Coronary artery (tissue), 2 donors: Measurements from ENCODE around the gene PEPD.

Experiments
- DNase-seq: peaks from one replicate; pipeline ENCODE4 v3.0.0-alpha.2; 2017; ENCODE audit warnings: low spot score
- H3K27ac ChIP-seq, 2 donors: fragments of 200-600 bp; sonication (generic); one replicate each; pipeline ENCODE4 v1.5.1; 2016 to 2019
- H3K4me3 ChIP-seq: fragments of 200-600 bp; sonication (generic); 2 replicates; pipeline ENCODE4 v1.5.1; 2016; ENCODE audit warnings: mild to moderate bottlenecking, moderate library complexity
- CTCF ChIP-seq: fragments of 200-600 bp; sonication (generic); IDR thresholded peaks from one replicate; pipeline ENCODE4 v1.5.1; 2019; ENCODE audit warnings: antibody characterized with exemption

Gene PEPD

GRCh38 chr19:33349319-33350289, 172.0 kb downstream of the PEPD start:
- TF ChIP-seq CTCF: no peak
- Histone ChIP-seq H3K4me3 (no peak overlapping the region), H3K27ac (no peak overlapping the region)
- DNase-seq: no peak

- Histone ChIP-seq H3K27ac (no peak overlapping the region), H3K4me3 (no peak overlapping the region)
- no peak for DNase-seq
- TF ChIP-seq CTCF: no peak
Measured at GRCh38 chr19:33348301-33349010, 173.1 kb downstream of the PEPD start.

GRCh38 chr19:33347300-33347699, 174.3 kb downstream of the PEPD start:
- no peak overlapping the region for H3K4me3 ChIP-seq
- no peak for DNase-seq
- TF ChIP-seq CTCF: no peak
- no peak overlapping the region for H3K27ac ChIP-seq

- H3K4me3 ChIP-seq: no peak overlapping the region
- DNase-seq: no peak
- TF ChIP-seq CTCF: no peak
- no peak overlapping the region for H3K27ac ChIP-seq
Measured at GRCh38 chr19:33346665-33347064, 174.9 kb downstream of the PEPD start.

- Histone ChIP-seq H3K27ac (no peak overlapping the region), H3K4me3 (no peak overlapping the region)
- no peak for TF ChIP-seq CTCF
- DNase-seq: no peak
Measured at GRCh38 chr19:33345163-33345562, 176.4 kb downstream of the PEPD start.

- no peak overlapping the region for H3K4me3 ChIP-seq
- no peak overlapping the region for H3K27ac ChIP-seq
- no peak for TF ChIP-seq CTCF
- no peak for DNase-seq
Measured at GRCh38 chr19:33344573-33344925, 177.0 kb downstream of the PEPD start.
